Left lung (tissue), 10 donors: ENCODE results near the gene ZNF280B. TPM values are rescaled to one million over a fixed set of nuclear protein-coding genes. Genes with fewer than 3 reads are reported as not detected.

ENCODE experiments used
- ATAC-seq: fragments of 200-7000 bp; cut with Tn5 transposase; one replicate; pipeline ENCODE4 v1.9.1; 2020; ENCODE audit warnings: moderate library complexity
- DNase-seq, 4 donors: peaks; one replicate each; pipeline ENCODE4 v3.0.0-alpha.2; 2013 to 2020
- H3K27ac ChIP-seq, 2 donors: fragments of 200-600 bp; sonication (generic) in 1 of 2; one replicate each; pipeline versions ENCODE4 v1.5.0 to v1.8.0; 2020 to 2021
- H3K27me3 ChIP-seq, 2 donors: fragments of 200-600 bp; sonication (generic) in 1 of 2; one replicate each; pipeline versions ENCODE4 v1.5.0 to v1.8.0; 2020 to 2021
- H3K36me3 ChIP-seq, 2 donors: fragments of 200-600 bp; sonication (generic) in 1 of 2; one replicate each; pipeline versions ENCODE4 v1.5.0 to v1.8.0; 2020 to 2021
- H3K4me1 ChIP-seq, 2 donors: fragments of 200-600 bp; one replicate each; pipeline ENCODE4 v1.8.0; 2021
- H3K4me3 ChIP-seq, 2 donors: fragments of 200-600 bp; sonication (generic) in 1 of 2; one replicate each; pipeline versions ENCODE4 v1.5.0 to v1.8.0; 2020 to 2021; ENCODE audit warnings: mild to moderate bottlenecking in 1 of 2
- H3K9me3 ChIP-seq, 2 donors: fragments of 200-600 bp; sonication (generic) in 1 of 2; one replicate each; pipeline versions ENCODE4 v1.5.0 to v1.8.0; 2020 to 2021
- intact Hi-C, 2 donors: fragments of 100-400 bp; cut with DNase I; formaldehyde crosslinking; loops; one replicate each; pipeline versions ENCODE4 v1.11.2 to v1.14.2; 2022
- polyA plus RNA-seq, 6 donors: library from polyadenylated mRNA; unstranded; fragments of 120-200 nt; gene quantifications; one replicate each; pipeline ENCODE4 v1.2.1, GENCODE V29; 2013; ENCODE audit not compliant: insufficient read length in 6 of 6
- total RNA-seq, 2 donors: library from RNA; stranded (reverse); fragmentation: NEBNext Ultra II Directional; extraction: Animal tissue kit (Norgen Biotek cat#: 25700); gene quantifications; one replicate each; pipeline ENCODE4 v1.2.1, GENCODE V29; 2021
- TF ChIP-seq, protein P1 (sequence below), 2 donors: fragments of 200-600 bp; sonication (generic) in 1 of 2; IDR thresholded peaks; one replicate each; pipeline versions ENCODE4 v1.5.0 to v1.8.0; 2021; ENCODE audit warnings: antibody characterized with exemption in 2 of 2
- donor health status: DM: no; HTN: yes; CAD: no.
- donor health status: DM: no; HTN: no; CAD: no.

Gene ZNF280B
- total and polyA plus RNA-seq, 8 donors, result 0.65 to 4.4 (median 3.8) TPM

GRCh38 chr22:22467112-22467511 lies 41.4 kb downstream of the ZNF280B start:
- Histone ChIP-seq H3K4me1 (no peaks in the 10 kb centered on the region), H3K4me3 (no peak overlapping the region), H3K27me3 (peaks cover 6 to 26% of the 10 kb centered on the region in 2 donors), H3K36me3 (no peaks in the 10 kb centered on the region), H3K9me3 (peaks cover 0 to 17% of the 10 kb centered on the region in 2 donors), H3K27ac (no peak overlapping the region)
- TF ChIP-seq, protein P1, sequence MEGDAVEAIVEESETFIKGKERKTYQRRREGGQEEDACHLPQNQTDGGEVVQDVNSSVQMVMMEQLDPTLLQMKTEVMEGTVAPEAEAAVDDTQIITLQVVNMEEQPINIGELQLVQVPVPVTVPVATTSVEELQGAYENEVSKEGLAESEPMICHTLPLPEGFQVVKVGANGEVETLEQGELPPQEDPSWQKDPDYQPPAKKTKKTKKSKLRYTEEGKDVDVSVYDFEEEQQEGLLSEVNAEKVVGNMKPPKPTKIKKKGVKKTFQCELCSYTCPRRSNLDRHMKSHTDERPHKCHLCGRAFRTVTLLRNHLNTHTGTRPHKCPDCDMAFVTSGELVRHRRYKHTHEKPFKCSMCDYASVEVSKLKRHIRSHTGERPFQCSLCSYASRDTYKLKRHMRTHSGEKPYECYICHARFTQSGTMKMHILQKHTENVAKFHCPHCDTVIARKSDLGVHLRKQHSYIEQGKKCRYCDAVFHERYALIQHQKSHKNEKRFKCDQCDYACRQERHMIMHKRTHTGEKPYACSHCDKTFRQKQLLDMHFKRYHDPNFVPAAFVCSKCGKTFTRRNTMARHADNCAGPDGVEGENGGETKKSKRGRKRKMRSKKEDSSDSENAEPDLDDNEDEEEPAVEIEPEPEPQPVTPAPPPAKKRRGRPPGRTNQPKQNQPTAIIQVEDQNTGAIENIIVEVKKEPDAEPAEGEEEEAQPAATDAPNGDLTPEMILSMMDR (IDR thresholded peaks at IDR 0.05), result no peak
- DNase-seq (no peak), ATAC-seq (no peak)
- intact Hi-C loops, result no loop called here

- Histone ChIP-seq H3K36me3 (no peaks in the 10 kb centered on the region), H3K27ac (no peak overlapping the region), H3K4me3 (no peak overlapping the region), H3K9me3 (peaks cover 0 to 17% of the 10 kb centered on the region in 2 donors), H3K4me1 (no peaks in the 10 kb centered on the region), H3K27me3 (peaks cover 6 to 35% of the 10 kb centered on the region in 2 donors)
- no peak for ATAC-seq
- TF ChIP-seq, protein P1 (IDR thresholded peaks at IDR 0.05), result no peak
- DNase-seq, result no peak
- intact Hi-C loops, result no loop called here
Measured at GRCh38 chr22:22465782-22466181, 42.8 kb downstream of the ZNF280B start.

DNA sequence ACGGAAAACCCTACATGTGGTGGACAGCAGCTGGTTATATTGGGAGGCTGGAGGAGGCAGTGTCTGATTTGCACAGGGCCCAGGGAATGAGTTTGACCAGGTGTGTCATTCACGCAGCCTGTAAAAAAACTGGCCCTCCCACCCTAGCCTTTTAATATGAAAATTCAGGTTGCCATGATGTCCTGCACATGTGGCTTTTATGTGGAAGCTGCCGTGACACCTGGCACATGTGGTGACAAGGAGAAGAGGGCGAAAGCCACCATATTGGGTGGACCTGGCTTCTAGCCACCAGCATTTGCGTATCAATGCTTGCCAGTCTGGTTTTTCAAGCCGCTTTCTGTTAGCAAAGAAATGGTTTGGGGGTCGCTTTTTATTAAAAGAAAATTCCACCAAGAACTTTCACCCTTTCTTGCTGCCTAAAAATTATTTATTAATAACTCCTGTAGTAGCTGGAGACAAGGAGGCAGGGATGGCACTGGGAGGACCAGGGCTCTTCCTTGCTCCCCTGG lies 43.4 kb downstream of the ZNF280B start:
- ATAC-seq, result no peak
- Histone ChIP-seq H3K9me3 (peaks cover 0 to 22% of the 10 kb centered on the region in 2 donors), H3K4me3 (no peak overlapping the region), H3K27ac (no peak overlapping the region), H3K27me3 (peaks cover 6 to 35% of the 10 kb centered on the region in 2 donors), H3K4me1 (no peaks in the 10 kb centered on the region), H3K36me3 (no peaks in the 10 kb centered on the region)
- DNase-seq, result no peak
- TF ChIP-seq, protein P1 (IDR thresholded peaks at IDR 0.05), result no peak
- intact Hi-C loops, result no loop called here

DNA sequence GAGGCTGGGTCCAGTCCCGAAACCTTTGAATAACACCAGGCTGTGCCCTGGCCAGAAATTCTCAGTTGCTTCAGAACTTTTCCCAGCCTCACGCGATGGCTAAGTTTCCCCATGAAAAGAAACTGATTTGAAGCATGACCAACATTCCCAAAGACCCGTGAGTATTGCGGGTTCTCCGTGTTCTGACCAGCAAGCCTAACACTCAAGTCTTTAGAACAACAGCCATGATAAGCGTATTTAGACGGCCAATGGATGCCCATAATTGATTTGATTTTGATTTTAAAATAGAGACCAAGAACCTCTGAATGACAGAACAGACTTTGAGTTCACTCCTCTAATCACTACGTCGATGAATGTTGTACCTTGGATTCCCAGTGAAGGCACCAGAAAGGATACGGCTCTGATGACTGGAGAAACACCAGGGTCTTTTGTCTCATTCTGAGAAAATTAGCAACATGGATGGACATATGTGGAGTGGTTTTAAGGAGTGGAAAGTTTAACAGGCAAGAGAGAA lies 43.9 kb downstream of the ZNF280B start:
- peaks cover 0 to 23% of the 10 kb centered on the region in 2 donors for H3K9me3 ChIP-seq
- intact Hi-C loops, result no loop called here
- no peaks in the 10 kb centered on the region for H3K4me1 ChIP-seq
- DNase-seq (no peak), ATAC-seq (no peak)
- TF ChIP-seq, protein P1 (IDR thresholded peaks at IDR 0.05), result no peak
- H3K27me3 ChIP-seq, result peaks cover 6 to 35% of the 10 kb centered on the region in 2 donors
- no peak overlapping the region for H3K27ac ChIP-seq
- no peak overlapping the region for H3K4me3 ChIP-seq
- H3K36me3 ChIP-seq, result no peaks in the 10 kb centered on the region

GRCh38 chr22:22463855-22464540 lies 44.5 kb downstream of the ZNF280B start:
- TF ChIP-seq, protein P1 (IDR thresholded peaks at IDR 0.05), result peak; percentile 55 to 65
- ATAC-seq, result peak; percentile 82
- peaks cover 0 to 23% of the 10 kb centered on the region in 2 donors for H3K9me3 ChIP-seq
- no peak overlapping the region for H3K4me3 ChIP-seq
- peaks cover 6 to 35% of the 10 kb centered on the region in 2 donors for H3K27me3 ChIP-seq
- H3K27ac ChIP-seq, result no peak overlapping the region
- H3K36me3 ChIP-seq, result no peaks in the 10 kb centered on the region
- H3K4me1 ChIP-seq, result no peaks in the 10 kb centered on the region
- intact Hi-C loops, result no loop called here
- DNase-seq, result peak in 2 of 4 donors; percentile 40 to 63
